Stomach smooth muscle (tissue), 2 donors: ENCODE results near the gene SOX4.
A peak's percentile ranks its signal among the peaks of the same experiment; 100 is the strongest.

Experiments used
- H3K27ac ChIP-seq: one replicate; pipeline ENCODE4 v1.7.0; 2013; ENCODE audit warnings: mild to moderate bottlenecking, low read length, inconsistent platforms
- H3K27me3 ChIP-seq, 2 donors: one replicate each; pipeline ENCODE4 v1.7.0; 2013; ENCODE audit warnings: low read length in 2 of 2; ENCODE audit not compliant: insufficient read depth in 2 of 2, control insufficient read depth in 1 of 2
- H3K36me3 ChIP-seq, 2 donors: one replicate each; pipeline ENCODE4 v1.7.0; 2013; ENCODE audit warnings: low read length in 2 of 2; ENCODE audit not compliant: control insufficient read depth in 2 of 2, insufficient read depth in 2 of 2
- H3K4me1 ChIP-seq: one replicate; pipeline ENCODE4 v1.7.0; 2013; ENCODE audit warnings: low read length; ENCODE audit not compliant: control insufficient read depth, insufficient read depth
- H3K4me3 ChIP-seq, 2 donors: one replicate each; pipeline ENCODE4 v1.7.0; 2013; ENCODE audit warnings: low read length in 2 of 2
- H3K9ac ChIP-seq, 2 donors: one replicate each; pipeline ENCODE4 v1.7.0; 2013; ENCODE audit warnings: low read length in 2 of 2, mild to moderate bottlenecking in 1 of 2
- H3K9me3 ChIP-seq, 2 donors: one replicate each; pipeline ENCODE4 v1.7.0; 2013; ENCODE audit warnings: low read length in 2 of 2; ENCODE audit not compliant: control insufficient read depth in 2 of 2
- donor health status: healthy.
- donor health status: Pancreatic carcinoma.

SOX4 gene

GRCh38 chr6:21586300-21586699 lies 7.3 kb upstream of the SOX4 start:
- H3K9me3 ChIP-seq: peaks cover 0 to 2% of the 10 kb centered on the region in 2 donors
- H3K27ac ChIP-seq: no peak overlapping the region
- H3K9ac ChIP-seq: no peak overlapping the region
- H3K36me3 ChIP-seq: no peaks in the 10 kb centered on the region
- no peak overlapping the region for H3K4me3 ChIP-seq
- H3K4me1 ChIP-seq: peaks cover 10% of the 10 kb centered on the region
- H3K27me3 ChIP-seq: no peaks in the 10 kb centered on the region

GRCh38 chr6:21586740-21587178 lies 6.8 kb upstream of the SOX4 start:
- peaks cover 10% of the 10 kb centered on the region for H3K4me1 ChIP-seq
- no peaks in the 10 kb centered on the region for H3K27me3 ChIP-seq
- peak overlapping the region in 1 of 2 donors; percentile 76 for H3K9ac ChIP-seq
- H3K9me3 ChIP-seq: peaks cover 0 to 2% of the 10 kb centered on the region in 2 donors
- peak overlapping the region; percentile 91 to 93 for H3K4me3 ChIP-seq
- H3K27ac ChIP-seq: no peak overlapping the region
- no peaks in the 10 kb centered on the region for H3K36me3 ChIP-seq

GRCh38 chr6:21587179-21587960 lies 6.2 kb upstream of the SOX4 start:
- peak overlapping the region; percentile 58 for H3K27ac ChIP-seq
- peak overlapping the region; percentile 91 to 93 for H3K4me3 ChIP-seq
- H3K9me3 ChIP-seq: no peaks in the 10 kb centered on the region
- H3K4me1 ChIP-seq: peaks cover 10% of the 10 kb centered on the region
- H3K9ac ChIP-seq: peak overlapping the region; percentile 72 to 76
- no peaks in the 10 kb centered on the region for H3K36me3 ChIP-seq
- no peaks in the 10 kb centered on the region for H3K27me3 ChIP-seq

DNA sequence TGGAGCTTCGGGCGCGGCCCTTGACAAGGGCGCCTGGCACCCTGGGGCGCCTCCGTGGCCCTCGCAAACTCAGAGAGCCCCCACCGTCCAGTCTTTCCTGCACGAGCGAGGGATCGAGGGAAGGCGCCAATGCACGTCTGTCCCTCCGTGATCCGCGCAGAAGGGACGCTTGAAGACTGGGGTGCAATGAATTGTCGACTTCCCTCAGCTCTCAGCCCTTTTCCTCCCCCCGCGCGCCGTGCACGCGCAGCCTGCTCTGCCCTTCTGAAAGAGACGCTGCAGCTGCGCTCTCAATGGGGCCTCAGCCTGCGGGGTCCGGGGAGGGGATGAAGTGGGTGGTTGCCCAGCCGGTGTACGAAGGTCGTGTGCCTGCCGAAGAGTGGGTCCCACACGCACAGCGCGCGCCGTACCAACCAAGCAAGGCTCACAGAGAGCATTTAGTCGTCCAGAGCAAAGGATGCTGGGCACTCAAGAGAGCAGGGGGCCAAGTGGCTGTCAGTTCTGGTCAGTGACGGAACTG lies 5.5 kb upstream of the SOX4 start:
- Histone ChIP-seq H3K9ac (peak overlapping the region; percentile 72 to 76), H3K27me3 (no peaks in the 10 kb centered on the region), H3K4me1 (peaks cover 10% of the 10 kb centered on the region), H3K4me3 (peak overlapping the region; percentile 91 to 93), H3K9me3 (no peaks in the 10 kb centered on the region), H3K36me3 (no peaks in the 10 kb centered on the region), H3K27ac (peak overlapping the region; percentile 58)

GRCh38 chr6:21588481-21589351 lies 4.8 kb upstream of the SOX4 start:
- no peaks in the 10 kb centered on the region for H3K27me3 ChIP-seq
- no peaks in the 10 kb centered on the region for H3K9me3 ChIP-seq
- peaks cover 10% of the 10 kb centered on the region for H3K4me1 ChIP-seq
- H3K4me3 ChIP-seq: peak overlapping the region; percentile 91 to 93
- no peaks in the 10 kb centered on the region for H3K36me3 ChIP-seq
- peak overlapping the region; percentile 58 for H3K27ac ChIP-seq
- peak overlapping the region; percentile 72 to 76 for H3K9ac ChIP-seq

- no peaks in the 10 kb centered on the region for H3K9me3 ChIP-seq
- H3K27ac ChIP-seq: peak overlapping the region; percentile 58
- peak overlapping the region; percentile 91 to 93 for H3K4me3 ChIP-seq
- H3K4me1 ChIP-seq: peaks cover 10% of the 10 kb centered on the region
- H3K36me3 ChIP-seq: no peaks in the 10 kb centered on the region
- H3K9ac ChIP-seq: peak overlapping the region; percentile 72 to 76
- no peaks in the 10 kb centered on the region for H3K27me3 ChIP-seq
Measured at GRCh38 chr6:21589352-21590345, 3.9 kb upstream of the SOX4 start.

DNA sequence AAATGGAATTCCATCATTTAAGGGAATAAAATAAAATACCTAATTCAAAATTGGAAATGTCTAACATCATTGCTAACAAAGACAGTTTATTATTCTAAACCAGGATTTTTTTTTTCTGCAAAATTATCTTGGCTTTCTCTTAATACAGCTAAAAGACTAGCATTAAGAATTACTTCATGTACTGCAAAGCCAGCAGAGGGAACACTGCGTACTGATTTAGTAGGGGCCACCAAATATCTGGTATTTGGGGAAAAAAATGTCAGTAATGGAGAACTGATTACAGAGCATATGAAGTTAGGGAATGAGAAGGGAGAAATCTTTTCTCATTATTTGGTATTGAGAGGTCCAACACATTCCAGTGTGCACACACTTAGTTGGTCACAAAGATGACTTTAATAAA lies 3.2 kb upstream of the SOX4 start:
- Histone ChIP-seq H3K4me3 (no peak overlapping the region), H3K9me3 (no peaks in the 10 kb centered on the region), H3K36me3 (no peaks in the 10 kb centered on the region), H3K27ac (no peak overlapping the region), H3K9ac (no peak overlapping the region), H3K27me3 (no peaks in the 10 kb centered on the region), H3K4me1 (peaks cover 14% of the 10 kb centered on the region)

DNA sequence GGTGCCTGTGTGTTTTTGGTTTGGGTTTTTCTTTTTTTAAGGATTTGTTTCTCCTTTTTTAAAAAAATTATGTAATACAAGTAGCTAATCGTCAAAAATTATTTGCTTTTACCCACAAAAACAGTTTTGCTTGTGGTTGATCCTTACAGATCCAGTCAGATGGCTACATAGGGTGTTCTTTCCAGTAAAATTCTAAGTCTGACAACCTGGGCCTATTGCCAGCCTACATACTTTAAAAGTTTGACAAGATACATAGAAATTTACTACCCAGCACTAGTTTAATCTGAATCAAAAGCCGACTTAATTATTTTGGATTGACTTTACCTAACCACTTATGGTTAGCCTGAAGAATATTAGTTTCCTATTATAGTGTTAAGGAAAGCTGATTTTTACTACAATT lies 2.1 kb upstream of the SOX4 start:
- Histone ChIP-seq H3K4me3 (no peak overlapping the region), H3K9ac (no peak overlapping the region), H3K4me1 (peaks cover 16% of the 10 kb centered on the region), H3K36me3 (no peaks in the 10 kb centered on the region), H3K27ac (no peak overlapping the region), H3K9me3 (no peaks in the 10 kb centered on the region), H3K27me3 (no peaks in the 10 kb centered on the region)

GRCh38 chr6:21592953-21593352 lies 598 bp upstream of the SOX4 start:
- Histone ChIP-seq H3K4me1 (peaks cover 6% of the 10 kb centered on the region), H3K27me3 (no peaks in the 10 kb centered on the region), H3K9ac (peak overlapping the region in 1 of 2 donors; percentile 56), H3K4me3 (peak overlapping the region; percentile 91 to 92), H3K27ac (no peak overlapping the region), H3K36me3 (no peaks in the 10 kb centered on the region), H3K9me3 (no peaks in the 10 kb centered on the region)

DNA sequence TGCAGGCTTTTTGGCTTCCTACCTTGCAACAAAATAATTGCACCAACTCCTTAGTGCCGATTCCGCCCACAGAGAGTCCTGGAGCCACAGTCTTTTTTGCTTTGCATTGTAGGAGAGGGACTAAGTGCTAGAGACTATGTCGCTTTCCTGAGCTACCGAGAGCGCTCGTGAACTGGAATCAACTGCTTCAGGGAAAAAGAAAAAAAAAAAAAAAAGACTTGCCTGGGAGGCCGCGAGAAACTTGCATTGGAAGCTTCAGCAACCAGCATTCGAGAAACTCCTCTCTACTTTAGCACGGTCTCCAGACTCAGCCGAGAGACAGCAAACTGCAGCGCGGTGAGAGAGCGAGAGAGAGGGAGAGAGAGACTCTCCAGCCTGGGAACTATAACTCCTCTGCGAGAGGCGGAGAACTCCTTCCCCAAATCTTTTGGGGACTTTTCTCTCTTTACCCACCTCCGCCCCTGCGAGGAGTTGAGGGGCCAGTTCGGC lies 420 bp downstream of the SOX4 start:
- no peaks in the 10 kb centered on the region for H3K9me3 ChIP-seq
- H3K27me3 ChIP-seq: no peaks in the 10 kb centered on the region

More for the DNA sequence above, 420 bp downstream of the SOX4 start:
- Histone ChIP-seq H3K9ac (peak overlapping the region; percentile 56 to 60), H3K4me3 (peak overlapping the region; percentile 91 to 92), H3K4me1 (peaks cover 6% of the 10 kb centered on the region), H3K36me3 (no peaks in the 10 kb centered on the region), H3K27ac (peak overlapping the region; percentile 67)
